GM12891 (cell line): Measurements from ENCODE around the gene OR13C8.
"Not testable (repeated sequence)": the region's sequence is repeated elsewhere in the genome, so short reads cannot be mapped to it uniquely, and the experiment has no call there.

Experiments used
- DNase-seq: peaks from one replicate; pipeline ENCODE4 v3.0.0; 2011; ENCODE audit warnings: low spot score; ENCODE audit not compliant: insufficient read length
- FAIRE-seq: peaks from 2 replicates; lab custom pipeline; 2011; peaks lifted over from hg19 to GRCh38; lab: Jason Lieb, UNC
- PAX5 ChIP-seq: IDR thresholded peaks from 2 replicates; pipeline ENCODE4 v1.6.1; 2011; ENCODE audit warnings: low read length, moderate library complexity, mild to moderate bottlenecking; ENCODE audit not compliant: insufficient read depth, severe bottlenecking
- POLR2A ChIP-seq: IDR thresholded peaks from 2 replicates; pipeline ENCODE4 v1.6.1; 2011; ENCODE audit warnings: low read depth, low read length, control low read depth
- POLR2AphosphoS5 ChIP-seq: IDR thresholded peaks from 2 replicates; pipeline ENCODE4 v1.6.1; 2011; ENCODE audit warnings: low read depth, low read length, control low read depth
- POU2F2 ChIP-seq: IDR thresholded peaks from 2 replicates; pipeline ENCODE4 v1.6.1; 2011; ENCODE audit warnings: low read depth, mild to moderate bottlenecking, control low read depth, low read length, moderate library complexity
- SPI1 ChIP-seq: IDR thresholded peaks from 2 replicates; pipeline ENCODE4 v1.6.1; 2011; ENCODE audit warnings: low read depth, low read length, control low read depth
- TAF1 ChIP-seq: IDR thresholded peaks from 2 replicates; pipeline ENCODE4 v1.6.1; 2011; ENCODE audit warnings: low read depth, low read length, control low read depth

OR13C8 gene

GRCh38 chr9:104572612-104573011 lies 3.6 kb downstream of the OR13C8 start:
- FAIRE-seq = no peak
- DNase-seq = no peak
- TF ChIP-seq POU2F2 = no peak
- TF ChIP-seq POLR2A = no peak
- TF ChIP-seq SPI1 = no peak
- no peak for TF ChIP-seq POLR2AphosphoS5
- TF ChIP-seq PAX5 = no peak
- no peak for TF ChIP-seq TAF1

GRCh38 chr9:104575456-104575855 lies 6.5 kb downstream of the OR13C8 start:
- no peak for TF ChIP-seq SPI1
- no peak for TF ChIP-seq POLR2A
- no peak for TF ChIP-seq PAX5
- TF ChIP-seq POLR2AphosphoS5 = no peak
- TF ChIP-seq TAF1 = no peak
- no peak for TF ChIP-seq POU2F2
- FAIRE-seq (no peak), DNase-seq (no peak)

GRCh38 chr9:104577263-104577662 lies 8.3 kb downstream of the OR13C8 start:
- TF ChIP-seq POU2F2 (no peak), TAF1 (no peak), SPI1 (no peak), POLR2AphosphoS5 (no peak), POLR2A (no peak), PAX5 (no peak)
- DNase-seq (no peak), FAIRE-seq (no peak)

GRCh38 chr9:104580562-104580961 lies 11.6 kb downstream of the OR13C8 start:
- no peak for FAIRE-seq
- no peak for DNase-seq
- TF ChIP-seq SPI1 (no peak), TAF1 (no peak), POLR2AphosphoS5 (no peak), POLR2A (no peak), PAX5 (no peak), POU2F2 (no peak)

GRCh38 chr9:104586496-104587180 lies 17.7 kb downstream of the OR13C8 start:
- FAIRE-seq = no peak
- no peak for DNase-seq
- TF ChIP-seq SPI1 (no peak), POLR2A (no peak), POU2F2 (no peak), TAF1 (no peak), PAX5 (no peak)

- TF ChIP-seq POLR2A (no peak), SPI1 (no peak), POLR2AphosphoS5 (no peak), PAX5 (no peak), POU2F2 (no peak), TAF1 (no peak)
- FAIRE-seq (no peak), DNase-seq (no peak)
Measured at GRCh38 chr9:104589626-104590025, 20.7 kb downstream of the OR13C8 start.

- not testable (repeated sequence) for FAIRE-seq, DNase-seq
Measured at GRCh38 chr9:104598749-104599148, 29.8 kb downstream of the OR13C8 start.

- not testable (repeated sequence) for DNase-seq, FAIRE-seq
Measured at GRCh38 chr9:104599313-104599712, 30.3 kb downstream of the OR13C8 start, which contains the start of gene OR13C5. OR13C5 (minus strand) TSS chr9:104599413; CDS start chr9:104599413, 0 bp downstream.

GRCh38 chr9:104604801-104605200 lies 35.8 kb downstream of the OR13C8 start:
- TF ChIP-seq POLR2AphosphoS5 (no peak), POLR2A (no peak), SPI1 (no peak), PAX5 (no peak), POU2F2 (no peak), TAF1 (no peak)
- DNase-seq = no peak
- FAIRE-seq = no peak

- FAIRE-seq, DNase-seq: not testable (repeated sequence)
Measured at GRCh38 chr9:104605527-104605926, 36.6 kb downstream of the OR13C8 start, which contains the start of gene OR13C2. OR13C2 (minus strand) TSS chr9:104605627; CDS start chr9:104605627, 0 bp downstream.

- DNase-seq (no peak), FAIRE-seq (no peak)
- no peak for TF ChIP-seq SPI1
- no peak for TF ChIP-seq POLR2A
- TF ChIP-seq POU2F2 = no peak
- no peak for TF ChIP-seq PAX5
- TF ChIP-seq POLR2AphosphoS5 = no peak
Measured at GRCh38 chr9:104606152-104606551, 37.2 kb downstream of the OR13C8 start.

GRCh38 chr9:104608336-104608735 lies 39.4 kb downstream of the OR13C8 start:
- DNase-seq = no peak
- TF ChIP-seq TAF1 (no peak), PAX5 (no peak), SPI1 (no peak), POLR2AphosphoS5 (no peak), POLR2A (no peak), POU2F2 (no peak)
- FAIRE-seq = no peak
